DMS153 (cell line): ENCODE results near the gene FOXS1.
"Not testable (repeated sequence)": the region's sequence is repeated elsewhere in the genome, so short reads cannot be mapped to it uniquely, and the experiment has no call there.

ENCODE experiments used
- DNase-seq: peaks from one replicate; lab custom pipeline; 2025; lab: John Stamatoyannopoulos, UW

FOXS1 gene

GRCh38 chr20:31839782-31840487 lies 5.5 kb downstream of the FOXS1 start:
- no peak for DNase-seq

- no peak for DNase-seq
Measured at GRCh38 chr20:31838646-31839292, 6.6 kb downstream of the FOXS1 start.

- DNase-seq: no peak
Measured at GRCh38 chr20:31837896-31838397, 7.5 kb downstream of the FOXS1 start.

GRCh38 chr20:31836853-31837608 lies 8.4 kb downstream of the FOXS1 start:
- DNase-seq: no peak

GRCh38 chr20:31835977-31836852 lies 9.2 kb downstream of the FOXS1 start:
- DNase-seq: peak; percentile 35

- DNase-seq: no peak
Measured at GRCh38 chr20:31835554-31835953, 9.8 kb downstream of the FOXS1 start.

GRCh38 chr20:31833931-31834521 lies 11.4 kb downstream of the FOXS1 start:
- DNase-seq: no peak

GRCh38 chr20:31833130-31833930 lies 12.1 kb downstream of the FOXS1 start:
- DNase-seq: no peak

- no peak for DNase-seq
Measured at GRCh38 chr20:31831771-31832306, 13.6 kb downstream of the FOXS1 start.

GRCh38 chr20:31831211-31831610 lies 14.2 kb downstream of the FOXS1 start:
- DNase-seq: no peak

GRCh38 chr20:31830406-31830981 lies 14.9 kb downstream of the FOXS1 start:
- no peak for DNase-seq

GRCh38 chr20:31829731-31830130 lies 15.7 kb downstream of the FOXS1 start:
- DNase-seq: no peak

GRCh38 chr20:31828016-31828415 lies 17.4 kb downstream of the FOXS1 start:
- not testable (repeated sequence) for DNase-seq

- no peak for DNase-seq
Measured at GRCh38 chr20:31827059-31827458, 18.3 kb downstream of the FOXS1 start.

- no peak for DNase-seq
Measured at GRCh38 chr20:31826074-31826473, 19.3 kb downstream of the FOXS1 start.

- DNase-seq: peak; percentile 47
Measured at GRCh38 chr20:31824554-31825313, 20.7 kb downstream of the FOXS1 start.

GRCh38 chr20:31824125-31824485 lies 21.3 kb downstream of the FOXS1 start:
- DNase-seq: no peak

GRCh38 chr20:31823360-31824124 lies 21.9 kb downstream of the FOXS1 start:
- no peak for DNase-seq
